ENCODE results near the gene PDGFC. TPM values are rescaled to one million over a fixed set of nuclear protein-coding genes. Genes with fewer than 3 reads are reported as not detected.
"Not testable (repeated sequence)": the region's sequence is repeated elsewhere in the genome, so short reads cannot be mapped to it uniquely, and the experiment has no call there.

Gene PDGFC
- total RNA-seq, 1 donor from 2014 or later: 31.3 TPM

DNA sequence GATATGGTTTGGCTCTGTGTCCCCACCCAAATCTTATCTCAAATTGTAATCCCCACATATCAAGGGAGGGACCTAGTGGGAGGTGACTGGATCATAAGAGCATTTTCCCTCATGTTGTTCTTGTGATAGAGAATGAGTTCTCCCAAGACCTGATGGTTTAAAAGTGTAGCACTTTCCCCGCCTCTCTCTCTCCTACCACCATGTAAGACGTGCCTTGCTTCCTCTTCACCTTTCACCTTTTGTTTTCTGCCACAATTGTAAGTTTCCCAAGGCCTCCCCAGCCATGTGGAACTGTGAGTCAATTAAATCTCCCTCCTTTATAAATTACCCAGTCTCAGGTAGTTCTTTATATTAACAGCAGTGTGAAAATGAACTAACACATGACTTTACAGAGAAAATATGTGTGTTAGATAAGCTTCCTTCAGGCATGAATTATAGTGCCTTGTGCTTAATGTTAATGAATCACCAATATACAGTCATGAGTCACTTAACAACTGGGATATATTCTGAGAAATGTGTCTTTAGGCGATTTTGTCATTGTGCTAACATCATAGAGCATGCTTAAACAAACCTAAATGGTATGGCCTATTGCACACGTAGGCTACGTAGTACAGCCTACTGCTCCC is 37.9 kb downstream of the PDGFC start:
- TF ChIP-seq, protein P1, sequence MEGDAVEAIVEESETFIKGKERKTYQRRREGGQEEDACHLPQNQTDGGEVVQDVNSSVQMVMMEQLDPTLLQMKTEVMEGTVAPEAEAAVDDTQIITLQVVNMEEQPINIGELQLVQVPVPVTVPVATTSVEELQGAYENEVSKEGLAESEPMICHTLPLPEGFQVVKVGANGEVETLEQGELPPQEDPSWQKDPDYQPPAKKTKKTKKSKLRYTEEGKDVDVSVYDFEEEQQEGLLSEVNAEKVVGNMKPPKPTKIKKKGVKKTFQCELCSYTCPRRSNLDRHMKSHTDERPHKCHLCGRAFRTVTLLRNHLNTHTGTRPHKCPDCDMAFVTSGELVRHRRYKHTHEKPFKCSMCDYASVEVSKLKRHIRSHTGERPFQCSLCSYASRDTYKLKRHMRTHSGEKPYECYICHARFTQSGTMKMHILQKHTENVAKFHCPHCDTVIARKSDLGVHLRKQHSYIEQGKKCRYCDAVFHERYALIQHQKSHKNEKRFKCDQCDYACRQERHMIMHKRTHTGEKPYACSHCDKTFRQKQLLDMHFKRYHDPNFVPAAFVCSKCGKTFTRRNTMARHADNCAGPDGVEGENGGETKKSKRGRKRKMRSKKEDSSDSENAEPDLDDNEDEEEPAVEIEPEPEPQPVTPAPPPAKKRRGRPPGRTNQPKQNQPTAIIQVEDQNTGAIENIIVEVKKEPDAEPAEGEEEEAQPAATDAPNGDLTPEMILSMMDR (IDR thresholded peaks at IDR 0.05): no peak
- no peak for ATAC-seq
- DNase-seq: no peak

DNA sequence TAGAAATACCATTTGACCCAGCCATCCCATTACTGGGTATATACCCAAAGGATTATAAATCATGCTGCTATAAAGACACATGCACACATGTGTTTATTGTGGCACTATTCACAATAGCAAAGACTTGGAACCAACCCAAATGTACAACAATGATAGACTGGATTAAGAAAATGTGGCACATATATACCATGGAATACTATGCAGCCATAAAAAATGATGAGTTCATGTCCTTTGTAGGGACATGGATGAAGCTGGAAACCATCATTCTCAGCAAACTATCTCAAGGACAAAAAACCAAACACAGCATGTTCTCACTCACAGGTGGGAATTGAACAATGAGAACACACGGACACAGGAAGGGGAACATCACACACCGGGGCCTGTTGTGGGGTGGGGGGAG is 39.2 kb downstream of the PDGFC start:
- H3K27ac ChIP-seq; DNase-seq; H3K36me3 ChIP-seq; H3K9me3 ChIP-seq; H3K4me1 ChIP-seq; intact Hi-C loops (cut with DNase I); H3K27me3 ChIP-seq; ATAC-seq; H3K4me3 ChIP-seq: not testable (repeated sequence)

More for the DNA sequence above, 37.9 kb downstream of the PDGFC start:
- intact Hi-C loops (cut with DNase I): no loop called here
- no peak overlapping the region for H3K27ac ChIP-seq
- no peaks in the 10 kb centered on the region for H3K36me3 ChIP-seq
- no peaks in the 10 kb centered on the region for H3K4me1 ChIP-seq
- no peak overlapping the region for H3K4me3 ChIP-seq
- no peaks in the 10 kb centered on the region for H3K9me3 ChIP-seq
- H3K27me3 ChIP-seq: no peaks in the 10 kb centered on the region

DNA sequence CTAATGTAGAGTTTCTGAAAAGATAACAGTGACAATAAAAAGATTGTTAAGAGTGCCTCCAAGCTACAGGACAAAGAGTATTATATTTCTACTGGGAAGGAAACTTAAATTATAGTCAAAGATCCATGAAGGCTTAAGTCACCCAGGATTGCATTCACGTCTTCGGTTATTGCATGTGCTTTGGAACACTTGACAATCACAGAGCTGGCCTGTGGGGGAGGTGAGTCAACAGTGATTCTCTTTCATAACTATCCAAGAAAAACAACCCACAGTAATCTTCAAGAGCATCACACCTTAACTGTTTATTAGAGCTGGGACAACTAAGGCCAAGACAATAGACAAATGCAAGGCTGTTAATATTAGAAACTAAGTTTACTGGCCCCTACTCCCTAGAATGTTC is 40.3 kb downstream of the PDGFC start:
- intact Hi-C loops (cut with DNase I): no loop called here
- TF ChIP-seq, protein P1 (IDR thresholded peaks at IDR 0.05): no peak
- Histone ChIP-seq H3K4me3 (no peak overlapping the region), H3K9me3 (no peaks in the 10 kb centered on the region), H3K27ac (peak overlapping the region; percentile 51), H3K27me3 (no peaks in the 10 kb centered on the region), H3K4me1 (no peaks in the 10 kb centered on the region), H3K36me3 (no peaks in the 10 kb centered on the region)
- peak; percentile 88 for ATAC-seq
- no peak for DNase-seq

DNA sequence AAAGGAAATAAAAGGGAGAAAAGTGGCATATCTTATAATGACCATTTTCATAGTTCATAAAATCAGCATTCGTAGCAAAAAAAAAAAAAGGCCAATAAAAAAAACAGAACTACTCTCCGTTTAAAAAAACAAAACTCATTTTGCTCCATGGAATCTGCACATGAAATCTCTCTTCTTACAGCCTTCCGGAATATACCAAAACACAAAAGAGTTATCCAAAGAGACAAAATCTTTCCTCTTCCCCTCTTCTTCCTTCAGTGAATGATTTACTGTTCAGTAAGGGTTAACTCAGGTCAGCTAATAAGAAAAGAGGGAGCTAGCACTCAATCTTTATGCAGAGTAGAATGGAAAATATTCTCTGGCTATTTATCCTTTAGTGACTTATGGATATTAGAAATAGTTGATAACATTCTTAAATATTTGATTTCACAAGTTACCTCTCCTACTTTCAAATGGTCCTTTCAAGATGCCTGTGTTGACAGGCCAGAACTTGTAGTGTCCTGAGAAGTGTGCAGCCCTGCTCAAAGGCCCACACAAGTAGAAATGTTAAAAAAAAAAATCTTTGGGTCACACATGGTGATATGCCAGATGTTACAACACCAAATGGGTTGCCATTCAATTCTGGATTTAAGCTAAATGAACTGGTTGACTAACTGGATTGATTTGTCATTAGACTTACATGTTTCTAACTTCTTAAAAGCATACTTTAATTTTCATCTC is 42.1 kb downstream of the PDGFC start:
- intact Hi-C loops (cut with DNase I): no loop called here
- H3K27me3 ChIP-seq: no peaks in the 10 kb centered on the region
- no peak for DNase-seq
- no peak for ATAC-seq
- no peak overlapping the region for H3K4me3 ChIP-seq
- H3K4me1 ChIP-seq: no peaks in the 10 kb centered on the region
- no peaks in the 10 kb centered on the region for H3K9me3 ChIP-seq
- TF ChIP-seq, protein P1 (IDR thresholded peaks at IDR 0.05): no peak
- H3K27ac ChIP-seq: no peak overlapping the region
- H3K36me3 ChIP-seq: no peaks in the 10 kb centered on the region

DNA sequence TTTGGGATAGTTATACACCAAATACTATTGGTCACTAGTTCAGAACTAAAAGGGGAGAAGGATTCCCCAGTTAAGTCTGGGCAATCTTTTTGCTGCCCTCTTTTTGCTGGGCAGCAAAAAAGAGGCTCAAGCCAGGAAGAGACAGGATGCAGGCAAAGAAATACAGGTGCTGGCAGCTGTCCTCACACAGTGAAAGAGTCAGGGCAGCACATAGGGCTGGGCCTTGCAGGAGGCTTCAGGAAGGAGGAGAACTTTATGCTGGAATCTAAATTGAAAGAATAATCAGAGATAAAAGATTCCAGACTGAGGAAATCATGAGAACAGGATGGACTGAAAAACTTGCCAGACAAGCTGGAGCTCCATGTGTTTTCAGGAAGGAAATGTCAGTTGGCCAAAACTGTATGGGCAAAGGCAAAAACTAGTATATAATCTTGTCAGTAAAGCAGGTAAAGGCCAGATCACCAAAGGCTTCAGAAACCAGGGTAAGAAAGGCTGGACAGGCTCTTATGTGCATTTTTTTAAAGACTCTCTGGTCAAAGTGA is 46.8 kb downstream of the PDGFC start:
- Histone ChIP-seq H3K9me3 (no peaks in the 10 kb centered on the region), H3K36me3 (no peaks in the 10 kb centered on the region), H3K27me3 (no peaks in the 10 kb centered on the region), H3K4me1 (no peaks in the 10 kb centered on the region), H3K27ac (no peak overlapping the region), H3K4me3 (no peak overlapping the region)
- TF ChIP-seq, protein P1 (IDR thresholded peaks at IDR 0.05): no peak
- intact Hi-C loops (cut with DNase I): no loop called here
- DNase-seq (no peak), ATAC-seq (no peak)

DNA sequence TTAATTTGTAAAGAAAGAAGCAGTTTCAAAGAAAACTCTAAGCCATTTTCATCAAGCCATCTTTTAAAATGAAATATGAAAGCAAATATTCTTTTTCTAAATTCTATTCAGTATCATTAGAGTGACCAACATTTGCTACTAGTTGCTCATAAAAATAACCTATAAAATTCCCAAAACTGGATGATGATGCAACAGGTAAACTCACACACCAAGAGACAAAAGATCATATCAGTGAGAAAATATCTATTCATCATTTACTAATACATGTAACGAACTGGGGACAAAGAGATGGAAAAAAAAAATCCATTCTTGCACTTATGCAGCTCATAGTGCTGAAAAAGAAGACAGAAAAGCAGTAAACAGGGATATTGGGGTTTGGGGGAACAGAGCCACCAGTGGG is 48.1 kb downstream of the PDGFC start:
- Histone ChIP-seq H3K36me3 (no peaks in the 10 kb centered on the region), H3K27me3 (no peaks in the 10 kb centered on the region), H3K27ac (no peak overlapping the region), H3K4me3 (no peak overlapping the region), H3K9me3 (no peaks in the 10 kb centered on the region), H3K4me1 (no peaks in the 10 kb centered on the region)
- ATAC-seq: no peak
- intact Hi-C loops (cut with DNase I): no loop called here
- DNase-seq: no peak
- TF ChIP-seq, protein P1 (IDR thresholded peaks at IDR 0.05): no peak
